NT2/D1 (cell line): ENCODE data around the gene CDK14.

Experiments used
- DNase-seq: peaks from one replicate; pipeline ENCODE4 v3.0.0-alpha.2; 2011; ENCODE audit warnings: low read depth, low spot score
- H3K27me3 ChIP-seq: 2 replicates; pipeline ENCODE4 v1.6.0; 2011; ENCODE audit warnings: mild to moderate bottlenecking; ENCODE audit not compliant: insufficient read length, insufficient read depth
- H3K36me3 ChIP-seq: 2 replicates; pipeline ENCODE4 v1.6.1; 2011; ENCODE audit warnings: mild to moderate bottlenecking, low read length, mixed read lengths; ENCODE audit not compliant: insufficient read depth, insufficient read length
- H3K4me1 ChIP-seq: 2 replicates; pipeline ENCODE4 v1.5.1; 2011; ENCODE audit not compliant: insufficient read depth, insufficient read length
- H3K4me3 ChIP-seq: 2 replicates; pipeline ENCODE4 v1.5.1; 2011; ENCODE audit warnings: low read depth; ENCODE audit not compliant: insufficient read length
- H3K9ac ChIP-seq: 2 replicates; pipeline ENCODE4 v1.6.0; 2011; ENCODE audit warnings: low read depth; ENCODE audit not compliant: insufficient read length
- H3K9me3 ChIP-seq: 2 replicates; pipeline ENCODE4 v1.5.1; 2011; ENCODE audit warnings: mild to moderate bottlenecking, low read length; ENCODE audit not compliant: insufficient read depth
- SUZ12 ChIP-seq: IDR thresholded peaks from 2 replicates; pipeline ENCODE4 v1.6.1; 2011; ENCODE audit not compliant: insufficient read length, insufficient read depth; ENCODE audit errors: extremely low read depth
- YY1 ChIP-seq: IDR thresholded peaks from 2 replicates; pipeline ENCODE4 v1.6.1; 2011; ENCODE audit not compliant: insufficient read length, insufficient read depth
- ZNF274 ChIP-seq: IDR thresholded peaks from 2 replicates; pipeline ENCODE4 v1.6.1; 2011; ENCODE audit warnings: mild to moderate bottlenecking, low read depth, low read length

The CDK14 gene

GRCh38 chr7:90669492-90669891 is 73.4 kb downstream of the CDK14 start:
- H3K4me1 ChIP-seq = no peaks in the 10 kb centered on the region
- no peaks in the 10 kb centered on the region for H3K36me3 ChIP-seq
- H3K9me3 ChIP-seq = no peaks in the 10 kb centered on the region
- TF ChIP-seq ZNF274 (no peak), SUZ12 (no peak)
- no peak overlapping the region for H3K4me3 ChIP-seq
- H3K27me3 ChIP-seq = no peaks in the 10 kb centered on the region
- DNase-seq = no peak
- no peak overlapping the region for H3K9ac ChIP-seq

GRCh38 chr7:90671571-90671970 is 75.5 kb downstream of the CDK14 start:
- no peak for DNase-seq
- Histone ChIP-seq H3K9ac (no peak overlapping the region), H3K4me3 (no peak overlapping the region), H3K4me1 (no peaks in the 10 kb centered on the region), H3K27me3 (no peaks in the 10 kb centered on the region), H3K36me3 (no peaks in the 10 kb centered on the region), H3K9me3 (no peaks in the 10 kb centered on the region)
- no peak for TF ChIP-seq SUZ12
- TF ChIP-seq ZNF274 = no peak
- TF ChIP-seq YY1 = no peak

GRCh38 chr7:90672210-90672609 is 76.1 kb downstream of the CDK14 start:
- no peak for TF ChIP-seq SUZ12
- TF ChIP-seq ZNF274 = no peak
- no peak for DNase-seq

DNA sequence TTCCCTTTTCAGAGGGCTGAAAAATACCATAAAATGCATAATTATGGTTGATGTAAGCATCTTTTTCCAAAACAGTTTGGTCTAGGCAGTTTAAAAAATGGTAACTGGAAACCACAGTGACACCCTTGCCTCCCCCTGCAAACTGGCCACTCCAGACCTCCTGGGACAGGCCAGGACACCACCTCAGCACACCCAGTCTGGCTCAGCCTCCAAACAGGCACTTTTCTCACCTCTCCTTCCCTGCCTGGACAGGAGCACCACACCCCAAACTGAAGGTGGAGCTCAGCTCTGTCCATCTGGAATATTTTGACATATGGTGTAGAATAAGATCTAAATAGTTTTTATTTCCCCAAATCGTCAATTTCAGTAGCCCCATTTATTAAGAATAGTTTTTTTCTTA is 78.5 kb downstream of the CDK14 start:
- no peaks in the 10 kb centered on the region for H3K9me3 ChIP-seq
- DNase-seq = no peak

More at GRCh38 chr7:90672210-90672609, 76.1 kb downstream of the CDK14 start:
- Histone ChIP-seq H3K9me3 (no peaks in the 10 kb centered on the region), H3K27me3 (no peaks in the 10 kb centered on the region), H3K9ac (no peak overlapping the region), H3K4me3 (no peak overlapping the region), H3K4me1 (no peaks in the 10 kb centered on the region), H3K36me3 (no peaks in the 10 kb centered on the region)

GRCh38 chr7:90675982-90676381 is 79.9 kb downstream of the CDK14 start:
- Histone ChIP-seq H3K9ac (no peak overlapping the region), H3K4me1 (no peaks in the 10 kb centered on the region), H3K27me3 (no peaks in the 10 kb centered on the region), H3K36me3 (no peaks in the 10 kb centered on the region), H3K9me3 (no peaks in the 10 kb centered on the region), H3K4me3 (no peak overlapping the region)
- DNase-seq = no peak
- TF ChIP-seq YY1 (no peak), ZNF274 (no peak)

More for the DNA sequence above, 78.5 kb downstream of the CDK14 start:
- TF ChIP-seq YY1 (no peak), SUZ12 (no peak), ZNF274 (no peak)
- Histone ChIP-seq H3K4me1 (no peaks in the 10 kb centered on the region), H3K36me3 (no peaks in the 10 kb centered on the region), H3K27me3 (no peaks in the 10 kb centered on the region), H3K9ac (no peak overlapping the region), H3K4me3 (no peak overlapping the region)

DNA sequence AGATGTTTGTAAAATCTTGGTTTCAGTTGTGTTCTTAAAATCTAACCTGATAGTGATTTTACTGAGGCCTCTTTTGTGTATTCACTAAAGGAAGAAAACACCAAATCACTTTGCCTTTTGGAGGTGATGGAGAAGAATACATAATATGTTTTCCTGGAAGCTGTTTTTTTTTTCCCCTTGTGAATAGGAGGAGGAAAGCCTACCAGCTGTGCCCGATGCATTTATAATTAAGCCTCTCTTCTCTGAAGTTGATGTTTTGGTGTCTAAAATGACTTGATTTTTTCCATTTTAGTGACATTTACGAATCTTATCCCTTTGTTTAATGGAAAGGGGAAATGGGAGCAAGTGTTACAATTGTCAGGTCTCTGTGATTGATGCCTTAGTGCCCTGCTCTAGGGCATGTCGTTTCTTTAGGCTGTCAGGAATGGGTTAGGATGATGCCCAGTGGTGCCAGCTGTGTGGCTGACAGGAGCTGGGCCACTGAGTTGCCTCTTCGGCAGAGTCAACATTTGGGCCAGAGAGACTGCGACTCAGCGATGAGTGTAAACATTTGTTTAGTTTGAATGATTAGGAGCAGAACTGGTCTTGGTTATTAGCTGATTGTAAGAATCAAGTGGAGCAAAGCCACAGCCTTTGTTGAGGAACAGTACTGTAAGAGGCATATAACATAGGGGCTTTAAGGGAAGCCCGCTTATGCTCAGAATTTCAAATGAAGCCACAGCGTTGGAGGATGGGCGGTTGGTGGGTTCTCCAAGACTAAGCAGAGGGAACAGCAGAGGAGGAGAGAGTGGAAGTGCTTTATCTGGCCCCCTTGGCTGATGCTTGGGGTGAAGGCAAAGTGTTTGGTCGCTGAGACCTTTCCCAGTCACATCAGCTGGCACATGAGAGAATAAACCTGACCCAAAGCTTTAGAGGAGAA is 81.6 kb downstream of the CDK14 start:
- Histone ChIP-seq H3K9me3 (no peaks in the 10 kb centered on the region), H3K4me3 (no peak overlapping the region), H3K27me3 (no peaks in the 10 kb centered on the region), H3K9ac (no peak overlapping the region), H3K36me3 (no peaks in the 10 kb centered on the region), H3K4me1 (no peaks in the 10 kb centered on the region)
- no peak for DNase-seq
- no peak for TF ChIP-seq ZNF274
- TF ChIP-seq SUZ12 = no peak
- TF ChIP-seq YY1 = no peak

DNA sequence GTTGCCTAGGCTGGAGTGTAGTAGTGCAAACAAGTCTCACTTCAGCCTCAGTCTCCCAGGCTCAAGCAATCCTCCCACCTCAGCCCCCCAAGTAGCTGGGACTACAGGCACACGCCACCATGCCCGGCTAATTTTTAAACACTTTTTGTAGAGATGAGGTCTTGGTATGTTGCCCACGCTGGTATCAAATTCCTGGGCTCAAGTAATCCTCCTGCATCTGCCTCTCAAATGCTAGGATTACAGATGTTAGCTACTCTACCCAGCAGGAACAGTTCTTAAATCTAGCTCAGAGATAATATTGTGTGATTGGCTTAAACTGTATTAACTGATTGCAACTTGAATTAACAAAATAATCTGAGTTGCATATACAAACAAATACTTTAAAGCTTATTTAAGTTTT is 82.9 kb downstream of the CDK14 start:
- no peaks in the 10 kb centered on the region for H3K4me1 ChIP-seq
- no peaks in the 10 kb centered on the region for H3K36me3 ChIP-seq
- H3K9me3 ChIP-seq = no peaks in the 10 kb centered on the region
- no peak for TF ChIP-seq YY1
- no peak for TF ChIP-seq ZNF274
- no peak for TF ChIP-seq SUZ12
- H3K27me3 ChIP-seq = no peaks in the 10 kb centered on the region
- DNase-seq = no peak
- no peak overlapping the region for H3K4me3 ChIP-seq
- H3K9ac ChIP-seq = no peak overlapping the region
